ENCODE data around the gene ANXA3. TPM values are rescaled to one million over a fixed set of nuclear protein-coding genes. Genes with fewer than 3 reads are reported as not detected.

The ANXA3 gene
- total and polyA plus RNA-seq, 8 donors: 26.1 to 235 (median 151) TPM

DNA sequence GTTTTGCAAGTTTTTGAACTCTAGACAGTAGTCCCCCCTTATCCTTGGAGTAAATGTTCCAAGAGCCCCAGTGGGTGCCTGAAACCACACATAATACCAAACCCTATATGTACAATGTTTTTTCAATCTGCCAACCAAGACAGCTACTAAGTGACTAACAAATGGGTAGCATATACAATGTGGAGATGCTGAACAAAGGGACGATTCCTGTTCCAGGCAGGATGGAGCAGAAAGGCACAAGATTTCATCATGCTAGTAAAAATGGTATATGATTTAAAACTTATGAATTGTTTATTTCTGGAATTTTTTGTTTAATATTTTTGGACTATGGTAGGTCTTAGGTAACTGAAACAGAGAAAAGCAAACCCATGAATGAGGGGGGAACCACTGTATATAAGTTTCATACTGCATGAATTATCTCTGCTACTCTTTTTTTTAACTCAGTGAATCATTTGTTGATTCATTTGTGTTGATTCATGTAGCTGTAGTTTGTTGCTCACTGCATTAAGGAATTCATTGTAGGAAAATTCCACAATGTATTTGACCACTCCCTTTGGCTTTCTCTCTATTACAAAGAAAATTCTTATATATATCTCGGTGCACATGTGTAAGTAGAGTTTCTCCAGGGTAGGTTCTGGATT, 21.9 kb upstream of the ANXA3 start:
- no peaks in the 10 kb centered on the region for H3K27me3 ChIP-seq
- H3K9me3 ChIP-seq: no peaks in the 10 kb centered on the region
- no peak overlapping the region for H3K4me3 ChIP-seq
- no peaks in the 10 kb centered on the region for H3K36me3 ChIP-seq
- no peak for TF ChIP-seq POLR2A (IDR thresholded peaks at IDR 0.05)
- TF ChIP-seq, protein P1, sequence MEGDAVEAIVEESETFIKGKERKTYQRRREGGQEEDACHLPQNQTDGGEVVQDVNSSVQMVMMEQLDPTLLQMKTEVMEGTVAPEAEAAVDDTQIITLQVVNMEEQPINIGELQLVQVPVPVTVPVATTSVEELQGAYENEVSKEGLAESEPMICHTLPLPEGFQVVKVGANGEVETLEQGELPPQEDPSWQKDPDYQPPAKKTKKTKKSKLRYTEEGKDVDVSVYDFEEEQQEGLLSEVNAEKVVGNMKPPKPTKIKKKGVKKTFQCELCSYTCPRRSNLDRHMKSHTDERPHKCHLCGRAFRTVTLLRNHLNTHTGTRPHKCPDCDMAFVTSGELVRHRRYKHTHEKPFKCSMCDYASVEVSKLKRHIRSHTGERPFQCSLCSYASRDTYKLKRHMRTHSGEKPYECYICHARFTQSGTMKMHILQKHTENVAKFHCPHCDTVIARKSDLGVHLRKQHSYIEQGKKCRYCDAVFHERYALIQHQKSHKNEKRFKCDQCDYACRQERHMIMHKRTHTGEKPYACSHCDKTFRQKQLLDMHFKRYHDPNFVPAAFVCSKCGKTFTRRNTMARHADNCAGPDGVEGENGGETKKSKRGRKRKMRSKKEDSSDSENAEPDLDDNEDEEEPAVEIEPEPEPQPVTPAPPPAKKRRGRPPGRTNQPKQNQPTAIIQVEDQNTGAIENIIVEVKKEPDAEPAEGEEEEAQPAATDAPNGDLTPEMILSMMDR (IDR thresholded peaks at IDR 0.05): no peak
- no peak for TF ChIP-seq EP300 (IDR thresholded peaks at IDR 0.05)
- 55 to 76% (median 68%) methylated on average over 2 of the region's 2 CpGs for WGBS, 5 donors
- no peak overlapping the region for H3K27ac ChIP-seq
- H3K4me1 ChIP-seq: no peaks in the 10 kb centered on the region
- no peak for DNase-seq
- intact Hi-C loops (cut with DNase I; ENCODE audit: low total_unique reads): no loop called here

DNA sequence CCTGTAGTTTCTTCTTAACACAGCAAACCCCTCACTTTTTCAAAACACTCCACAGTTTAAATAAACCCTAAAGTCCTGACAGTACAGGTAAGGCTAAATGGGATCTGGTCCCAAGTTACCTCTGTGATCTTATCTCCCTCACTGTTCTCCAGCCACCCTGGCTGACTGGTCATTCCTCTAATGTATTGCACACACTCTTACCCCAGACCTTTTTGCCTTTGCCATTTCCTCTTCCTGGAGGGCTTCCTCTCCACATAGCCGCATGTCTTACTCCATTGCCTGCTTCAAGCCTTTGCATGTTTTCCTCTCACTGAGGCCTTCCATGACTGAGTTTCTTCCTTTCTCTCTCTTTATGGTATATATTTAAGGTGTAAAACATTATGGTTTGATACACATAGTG, 19.5 kb upstream of the ANXA3 start:
- WGBS, 5 donors: 66 to 90% (median 76%) methylated on average over 1 of the region's 1 CpG
- intact Hi-C loops (cut with DNase I; ENCODE audit: low total_unique reads): no loop called here
- TF ChIP-seq POLR2AphosphoS5 (IDR thresholded peaks at IDR 0.05) (no peak), EP300 (IDR thresholded peaks at IDR 0.05) (no peak), POLR2A (IDR thresholded peaks at IDR 0.05) (no peak)
- TF ChIP-seq, protein P1 (IDR thresholded peaks at IDR 0.05): no peak

DNA sequence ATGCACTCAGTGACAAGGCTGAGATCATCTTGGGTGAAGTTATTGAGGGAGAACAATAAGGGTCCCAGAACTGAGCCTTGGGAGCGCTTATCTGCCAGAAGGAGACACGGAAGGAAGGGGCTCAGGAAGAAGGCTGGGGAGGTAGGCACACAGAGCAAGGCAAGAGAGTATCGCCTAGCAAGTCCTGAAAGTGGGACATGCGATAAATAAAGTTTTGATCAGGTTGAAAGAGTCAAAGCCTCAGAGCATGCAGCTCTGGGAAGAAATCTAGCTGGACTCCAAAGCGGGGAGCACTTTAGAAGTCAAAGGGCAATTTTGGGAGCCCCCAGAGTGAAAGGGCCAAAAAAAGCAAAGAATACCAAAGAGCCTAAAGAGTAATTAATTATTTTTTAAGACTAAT, 17.7 kb upstream of the ANXA3 start:
- DNase-seq: no peak
- no peaks in the 10 kb centered on the region for H3K36me3 ChIP-seq
- H3K4me1 ChIP-seq: no peaks in the 10 kb centered on the region
- no peaks in the 10 kb centered on the region for H3K27me3 ChIP-seq
- intact Hi-C loops (cut with DNase I; ENCODE audit: low total_unique reads): no loop called here
- no peak overlapping the region for H3K4me3 ChIP-seq
- TF ChIP-seq, protein P1 (IDR thresholded peaks at IDR 0.05): no peak
- TF ChIP-seq EP300 (IDR thresholded peaks at IDR 0.05): no peak
- no peak for TF ChIP-seq POLR2A (IDR thresholded peaks at IDR 0.05)
- TF ChIP-seq POLR2AphosphoS5 (IDR thresholded peaks at IDR 0.05): no peak
- peak overlapping the region in 1 of 5 donors; percentile 62 for H3K27ac ChIP-seq
- 75 to 93% (median 77%) methylated on average over 5 of the region's 5 CpGs for WGBS, 5 donors
- no peaks in the 10 kb centered on the region for H3K9me3 ChIP-seq

More for the DNA sequence above, 19.5 kb upstream of the ANXA3 start:
- H3K27me3 ChIP-seq: no peaks in the 10 kb centered on the region
- H3K4me1 ChIP-seq: no peaks in the 10 kb centered on the region
- DNase-seq: no peak
- no peak overlapping the region for H3K27ac ChIP-seq
- H3K9me3 ChIP-seq: no peaks in the 10 kb centered on the region
- no peak overlapping the region for H3K4me3 ChIP-seq
- H3K36me3 ChIP-seq: no peaks in the 10 kb centered on the region

DNA sequence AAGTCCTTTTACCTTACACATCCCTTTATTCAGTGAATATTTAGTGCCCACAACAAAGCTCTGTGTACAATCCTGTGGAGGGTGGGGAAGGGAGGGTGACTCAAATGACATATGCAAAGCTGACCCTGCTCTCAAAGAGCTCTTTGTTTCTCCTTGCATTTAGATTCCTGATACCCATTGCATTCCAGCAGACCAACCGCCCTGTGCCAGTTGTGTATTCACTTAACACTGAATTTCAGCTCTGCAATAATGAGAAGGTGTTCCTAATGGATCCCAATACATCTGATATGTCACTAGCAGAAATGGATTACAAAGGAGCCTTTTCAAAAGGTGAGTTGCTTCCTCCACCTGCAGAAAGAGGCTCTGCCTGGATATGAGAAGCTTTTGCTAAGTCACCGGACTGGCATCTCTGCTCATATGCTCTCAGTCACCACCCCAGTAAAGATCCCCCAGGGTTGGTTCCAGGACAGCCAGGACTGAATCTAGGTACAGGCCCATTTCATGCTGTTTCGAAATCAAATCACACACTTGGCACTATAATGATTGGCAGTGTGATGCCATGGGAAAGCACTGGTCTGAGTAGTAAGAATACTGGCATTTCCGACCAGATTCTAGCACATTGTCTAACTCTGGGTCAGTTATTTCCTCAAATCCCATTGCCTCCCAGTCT, 17.1 kb upstream of the ANXA3 start:
- H3K27ac ChIP-seq: peak overlapping the region in 2 of 5 donors; percentile 43 to 62
- no peaks in the 10 kb centered on the region for H3K36me3 ChIP-seq
- intact Hi-C loops (cut with DNase I; ENCODE audit: low total_unique reads): no loop called here
- 75 to 87% (median 81%) methylated on average over 4 of the region's 4 CpGs for WGBS, 5 donors
- no peaks in the 10 kb centered on the region for H3K9me3 ChIP-seq
- H3K27me3 ChIP-seq: no peaks in the 10 kb centered on the region
- H3K4me1 ChIP-seq: no peaks in the 10 kb centered on the region
- peak in 1 of 2 donors; percentile 72 for DNase-seq
- no peak overlapping the region for H3K4me3 ChIP-seq
- TF ChIP-seq POLR2A (IDR thresholded peaks at IDR 0.05): no peak
- TF ChIP-seq EP300 (IDR thresholded peaks at IDR 0.05): no peak
- TF ChIP-seq, protein P1 (IDR thresholded peaks at IDR 0.05): no peak
- no peak for TF ChIP-seq POLR2AphosphoS5 (IDR thresholded peaks at IDR 0.05)

Data from stomach (tissue), 9 donors.